H1 (cell line): ENCODE data around the gene KRTAP8-1. TPM values are rescaled to one million over a fixed set of nuclear protein-coding genes. Genes with fewer than 3 reads are reported as not detected.
A peak's percentile ranks its signal among the peaks of the same experiment; 100 is the strongest.

Source experiments
- CTCF ChIA-PET: fragments of 300-600 bp; sonication (Branson Sonifier 250); formaldehyde crosslinking; loops from one replicate; lab custom pipeline; 2021; ENCODE audit not compliant: partially characterized antibody; lab: Charles Lee
- POLR2A ChIA-PET: fragments of 300-600 bp; sonication (Branson Sonifier 250); formaldehyde crosslinking; loops from one replicate; lab custom pipeline; 2021; ENCODE audit warnings: inconsistent platforms; ENCODE audit not compliant: partially characterized antibody; lab: Charles Lee
- DNase-seq, 2 experiments: peaks; one replicate each; pipeline versions ENCODE4 v3.0.0 to v3.0.0-alpha.2; 2010 to 2022; ENCODE audit warnings: low spot score in 2 of 2, low read depth in 1 of 2, mixed read lengths in 1 of 2
- FAIRE-seq: peaks from 2 replicates; lab custom pipeline; 2011; peaks lifted over from hg19 to GRCh38; lab: Jason Lieb, UNC
- H2AFZ ChIP-seq: 2 replicates; pipeline ENCODE4 v1.8.1; 2012; ENCODE audit warnings: low read length, inconsistent platforms
- H2AK5ac ChIP-seq: 2 replicates; pipeline ENCODE4 v1.6.1; 2013; ENCODE audit warnings: low read depth, low read length
- H2BK120ac ChIP-seq: replicated peaks from 2 replicates; pipeline ENCODE3; 2013; ENCODE audit warnings: low read depth, low read length, inconsistent platforms
- H2BK12ac ChIP-seq: 2 replicates; pipeline ENCODE4 v1.6.1; 2013; ENCODE audit warnings: low read depth, low read length
- H2BK15ac ChIP-seq: 2 replicates; pipeline ENCODE4 v1.6.1; 2013; ENCODE audit warnings: low read length
- H2BK20ac ChIP-seq: 2 replicates; pipeline ENCODE4 v1.6.1; 2013; ENCODE audit warnings: low read length
- H2BK5ac ChIP-seq: 2 replicates; pipeline ENCODE4 v1.6.1; 2013; ENCODE audit warnings: low read depth, low read length
- H3K14ac ChIP-seq: 2 replicates; pipeline ENCODE4 v1.6.1; 2013; ENCODE audit warnings: inconsistent platforms; ENCODE audit not compliant: insufficient read length
- H3K18ac ChIP-seq: 2 replicates; pipeline ENCODE4 v1.6.1; 2013; ENCODE audit warnings: low read length; ENCODE audit errors: extremely low read depth
- H3K23ac ChIP-seq: 2 replicates; pipeline ENCODE4 v1.6.1; 2013; ENCODE audit warnings: inconsistent platforms; ENCODE audit not compliant: insufficient read length
- H3K23me2 ChIP-seq: 2 replicates; pipeline ENCODE4 v1.6.1; 2013; ENCODE audit warnings: low read depth, low read length
- H3K27ac ChIP-seq: 2 replicates; pipeline ENCODE4 v1.6.1; 2011; ENCODE audit warnings: low read depth, low read length, inconsistent platforms
- H3K27me3 ChIP-seq, 4 experiments: replicated peaks in 1 of 4; 1 replicate in 1 of 4; 2 replicates in 3 of 4; pipeline versions ENCODE4 v1.6.1 to v1.8.1; 2011 to 2013; ENCODE audit warnings: low read length in 3 of 4, mild to moderate bottlenecking in 3 of 4, inconsistent platforms in 2 of 4, mixed read lengths in 2 of 4, moderate library complexity in 1 of 4; ENCODE audit not compliant: control insufficient read depth in 3 of 4, insufficient read depth in 3 of 4; ENCODE audit errors: extremely low read depth in 1 of 4
- H3K36me3 ChIP-seq, 4 experiments: 2 replicates each; pipeline versions ENCODE4 v1.6.1 to v1.8.1; 2011 to 2013; ENCODE audit warnings: mild to moderate bottlenecking in 4 of 4, low read length in 3 of 4, moderate library complexity in 2 of 4, control low read depth in 1 of 4, inconsistent platforms in 1 of 4; ENCODE audit not compliant: insufficient read depth in 4 of 4, control insufficient read depth in 2 of 4
- H3K4ac ChIP-seq: replicated peaks from 2 replicates; pipeline ENCODE3; 2013; ENCODE audit warnings: low read length, low read depth, mixed read lengths, inconsistent platforms; ENCODE audit not compliant: insufficient read length
- H3K4me1 ChIP-seq, 4 experiments: replicated peaks in 1 of 4; 1 replicate in 1 of 4; 2 replicates in 3 of 4; pipeline versions ENCODE4 v1.6.1 to v1.8.1; 2011 to 2013; ENCODE audit warnings: low read length in 3 of 4, inconsistent platforms in 2 of 4, mixed read lengths in 1 of 4; ENCODE audit not compliant: insufficient read depth in 4 of 4, control insufficient read depth in 3 of 4
- H3K4me2 ChIP-seq, 2 experiments: 2 replicates each; pipeline versions ENCODE4 v1.6.1 to v1.8.1; 2011 to 2013; ENCODE audit warnings: low read depth in 2 of 2, low read length in 2 of 2, control low read depth in 1 of 2, inconsistent platforms in 1 of 2, mild to moderate bottlenecking in 1 of 2; ENCODE audit not compliant: insufficient read depth in 1 of 2
- H3K4me3 ChIP-seq, 4 experiments: fragments of 200-600, 300-600 bp in 1 of 4; sonication (generic), shearing (Covaris generic), sonication (Bioruptor Twin) in 1 of 4; 2 replicates each; pipeline versions ENCODE4 v1.5.1 to v1.8.1; 2011 to 2016; ENCODE audit warnings: low read length in 4 of 4, low read depth in 3 of 4, control low read depth in 2 of 4, inconsistent platforms in 2 of 4, mild to moderate bottlenecking in 2 of 4, mixed read lengths in 1 of 4, moderate library complexity in 1 of 4; ENCODE audit not compliant: insufficient read depth in 2 of 4; ENCODE audit errors: extremely low read depth in 1 of 4
- H3K56ac ChIP-seq: replicated peaks from 2 replicates; pipeline ENCODE3; 2013; ENCODE audit warnings: low read depth, mild to moderate bottlenecking, mixed read lengths, low read length, inconsistent platforms; ENCODE audit not compliant: insufficient read length
- H3K79me1 ChIP-seq: 2 replicates; pipeline ENCODE4 v1.6.1; 2013; ENCODE audit warnings: low read depth, low read length, control low read depth
- H3K79me2 ChIP-seq, 2 experiments: 2 replicates each; pipeline versions ENCODE4 v1.6.1 to v1.8.1; 2012 to 2013; ENCODE audit warnings: low read length in 2 of 2, mild to moderate bottlenecking in 2 of 2, inconsistent platforms in 1 of 2; ENCODE audit not compliant: insufficient read depth in 2 of 2, control insufficient read depth in 1 of 2
- H3K9ac ChIP-seq, 4 experiments: replicated peaks in 1 of 4; 1 replicate in 1 of 4; 2 replicates in 3 of 4; pipeline versions ENCODE4 v1.6.1 to v1.8.1; 2011 to 2013; ENCODE audit warnings: low read depth in 3 of 4, low read length in 3 of 4, control low read depth in 2 of 4, mild to moderate bottlenecking in 2 of 4, moderate library complexity in 2 of 4, inconsistent platforms in 1 of 4; ENCODE audit errors: extremely low read depth in 1 of 4
- H3K9me3 ChIP-seq, 2 experiments: 2 replicates each; pipeline versions ENCODE4 v1.6.1 to v1.8.1; 2012 to 2013; ENCODE audit warnings: mild to moderate bottlenecking in 2 of 2, moderate library complexity in 2 of 2, control low read depth in 1 of 2, inconsistent platforms in 1 of 2, low read depth in 1 of 2, low read length in 1 of 2, mixed read lengths in 1 of 2; ENCODE audit not compliant: insufficient read depth in 2 of 2
- H4K20me1 ChIP-seq, 2 experiments: replicated peaks in 1 of 2; 2 replicates each; pipeline versions ENCODE3 to v1.8.1; 2011 to 2013; ENCODE audit warnings: inconsistent platforms in 2 of 2, low read length in 2 of 2, mild to moderate bottlenecking in 1 of 2; ENCODE audit not compliant: insufficient read depth in 2 of 2, control insufficient read depth in 1 of 2
- H4K5ac ChIP-seq: 2 replicates; pipeline ENCODE4 v1.6.1; 2013; ENCODE audit warnings: low read length, low read depth, mixed read lengths, inconsistent platforms; ENCODE audit not compliant: insufficient read length
- H4K8ac ChIP-seq: 2 replicates; pipeline ENCODE4 v1.8.0; 2013; ENCODE audit warnings: mild to moderate bottlenecking, moderate library complexity, low read length, inconsistent platforms; ENCODE audit not compliant: insufficient read depth; ENCODE audit errors: extremely low read depth
- H4K91ac ChIP-seq: replicated peaks from 2 replicates; pipeline ENCODE3; 2013; ENCODE audit warnings: low read length, mixed read lengths, inconsistent platforms; ENCODE audit not compliant: insufficient read length
- CHD2 ChIP-seq: IDR thresholded peaks from 2 replicates; pipeline ENCODE4 v1.6.1; 2012; ENCODE audit warnings: low read length, improper control_type of control experiment
- EGR1 ChIP-seq: IDR thresholded peaks from 2 replicates; pipeline ENCODE4 v1.6.1; 2011; ENCODE audit warnings: low read depth, low read length, borderline replicate concordance
- EP300 ChIP-seq, 2 experiments: IDR thresholded peaks; 1 replicate in 1 of 2; 2 replicates in 1 of 2; pipeline ENCODE4 v1.6.1; 2011 to 2012; ENCODE audit warnings: low read depth in 2 of 2, low read length in 2 of 2, mild to moderate bottlenecking in 2 of 2, borderline replicate concordance in 1 of 2, inconsistent platforms in 1 of 2, moderate library complexity in 1 of 2
- HDAC2 ChIP-seq, 2 experiments: fragments of 300-600 bp in 1 of 2; sonication (generic) in 1 of 2; IDR thresholded peaks; 2 replicates each; pipeline ENCODE4 v1.6.1; 2011 to 2012; ENCODE audit warnings: low read depth in 2 of 2, low read length in 2 of 2, mild to moderate bottlenecking in 2 of 2, moderate library complexity in 2 of 2, borderline replicate concordance in 1 of 2, inconsistent platforms in 1 of 2
- KDM5A ChIP-seq: fragments of 200-600 bp; IDR thresholded peaks from 2 replicates; pipeline ENCODE4 v1.7.1; 2012; ENCODE audit warnings: mild to moderate bottlenecking, low read length, inconsistent platforms, mixed read lengths
- MAFK ChIP-seq: IDR thresholded peaks from 2 replicates; pipeline ENCODE4 v1.6.1; 2012; ENCODE audit warnings: low read depth, mild to moderate bottlenecking, improper control_type of control experiment, low read length
- NRF1 ChIP-seq: IDR thresholded peaks from 2 replicates; pipeline ENCODE4 v1.6.1; 2011; ENCODE audit warnings: mild to moderate bottlenecking, low read depth, low read length, improper control_type of control experiment
- RAD21 ChIP-seq, 2 experiments: IDR thresholded peaks in 1 of 2; conservative IDR thresholded peaks in 1 of 2; 2 replicates each; pipeline ENCODE4 v1.6.1; 2011; ENCODE audit warnings: low read depth in 2 of 2, low read length in 2 of 2, improper control_type of control experiment in 1 of 2, inconsistent platforms in 1 of 2, mild to moderate bottlenecking in 1 of 2, moderate library complexity in 1 of 2
- SAP30 ChIP-seq: fragments of 300-600 bp; sonication (generic); IDR thresholded peaks from 2 replicates; pipeline ENCODE4 v1.7.1; 2012; ENCODE audit warnings: low read length, moderate library complexity, mild to moderate bottlenecking, inconsistent platforms; ENCODE audit not compliant: insufficient read depth, insufficient replicate concordance
- USF2 ChIP-seq: IDR thresholded peaks from 2 replicates; pipeline ENCODE4 v1.6.1; 2011; ENCODE audit warnings: low read length, improper control_type of control experiment
- WGBS, 2 experiments: shearing (Covaris generic) in 1 of 2; methylation state at CpG; one replicate each; pipeline versions ENCODE4 v1.1.6 to v1.1.7; 2013 to 2015; ENCODE audit warnings: low lambda C conversion rate in 2 of 2, mixed read lengths in 2 of 2, inconsistent platforms in 1 of 2, low coverage in 1 of 2, missing lambda C conversion rate in 1 of 2; ENCODE audit not compliant: insufficient replicate concordance in 2 of 2, insufficient coverage in 1 of 2, insufficient read length in 1 of 2; ENCODE audit errors: extremely low coverage in 1 of 2, missing lambda C conversion rate in 1 of 2; 5-methylcytosine and 5-hydroxymethylcytosine counted together
- polyA plus RNA-seq, 7 experiments: library from polyadenylated mRNA; depleted of rRNA in 3 of 7; stranded (reverse) in 5 of 7; unstranded in 2 of 7; fragments of >200 nt in 5 of 7; fragments of 200-250 nt in 2 of 7; gene quantifications; 1 replicate in 5 of 7; 2 replicates in 1 of 7; 4 replicates in 1 of 7; pipeline versions ENCODE4 v1.2.1 to v1.2.3, GENCODE V29; 2011 to 2013; ENCODE audit warnings: missing spikeins in 2 of 7, mixed read lengths in 2 of 7
- total RNA-seq: library from RNA; stranded (reverse); fragmentation: NEBNext Ultra II Directional; extraction: Animal tissue kit (Norgen Biotek cat#: 25700); gene quantifications from 2 replicates; pipeline ENCODE4 v1.2.1, GENCODE V29; 2021
- TF ChIP-seq, protein P1 (sequence below): IDR thresholded peaks from 2 replicates; pipeline ENCODE4 v1.6.1; 2012; ENCODE audit warnings: inconsistent platforms

KRTAP8-1 gene
- total and polyA plus RNA-seq, 2 of the 8 experiments (the other 6 are each of a cell fraction or from before 2014, with no cell fraction given) = not detected

DNA sequence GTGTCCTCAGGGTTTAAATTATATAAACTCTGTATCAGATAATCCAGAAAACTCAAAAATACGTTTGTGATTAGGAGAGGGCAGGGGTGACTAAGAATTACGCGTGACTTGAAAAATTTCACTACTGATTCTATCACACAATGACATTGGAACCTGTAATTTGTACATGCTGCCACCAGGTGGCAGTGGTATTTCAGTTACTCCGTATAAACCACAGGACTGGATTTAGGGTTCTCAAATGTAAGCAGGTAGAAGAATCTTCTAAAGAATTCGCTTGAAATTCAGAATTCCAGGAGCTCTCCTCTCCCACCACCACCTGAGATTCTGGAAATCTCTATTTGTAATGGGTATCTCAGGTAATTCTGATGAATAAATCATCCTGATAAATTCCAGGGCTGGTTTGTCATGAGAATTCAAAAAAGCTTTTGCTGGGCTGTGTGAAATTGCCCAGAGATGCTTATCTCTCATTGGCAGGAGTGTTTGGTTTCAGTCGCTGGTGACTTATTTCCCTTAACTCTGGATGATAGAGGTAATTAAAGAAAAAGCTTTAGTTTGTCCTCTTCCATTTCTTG lies 18.2 kb upstream of the KRTAP8-1 start:
- no peaks in the 10 kb centered on the region for H3K27me3 ChIP-seq
- no peak overlapping the region for H3K14ac ChIP-seq
- no peak overlapping the region for H2BK15ac ChIP-seq
- H3K27ac ChIP-seq = no peak overlapping the region
- POLR2A ChIA-PET = no interaction called here
- H3K79me1 ChIP-seq = no peaks in the 10 kb centered on the region
- no peak overlapping the region for H2BK5ac ChIP-seq
- no peaks in the 10 kb centered on the region for H4K20me1 ChIP-seq
- no peaks in the 10 kb centered on the region for H3K79me2 ChIP-seq
- H4K5ac ChIP-seq = no peak overlapping the region
- no peaks in the 10 kb centered on the region for H3K4me1 ChIP-seq
- H3K4ac ChIP-seq = no peak overlapping the region
- no peak overlapping the region for H2BK20ac ChIP-seq
- H2AFZ ChIP-seq = no peak overlapping the region
- peaks cover 3 to 4% of the 10 kb centered on the region in 2 experiments; a peak in 3 of 4 replicates for H3K9me3 ChIP-seq
- no peak for FAIRE-seq
- H3K36me3 ChIP-seq = no peaks in the 10 kb centered on the region
- H4K91ac ChIP-seq = no peak overlapping the region
- no peak overlapping the region for H3K18ac ChIP-seq
- no peak overlapping the region for H3K4me2 ChIP-seq
- H2AK5ac ChIP-seq = no peak overlapping the region
- H3K56ac ChIP-seq = no peak overlapping the region
- no peak overlapping the region for H3K23ac ChIP-seq
- H4K8ac ChIP-seq = no peak overlapping the region
- no peaks in the 10 kb centered on the region for H3K23me2 ChIP-seq
- CTCF ChIA-PET = interaction anchor here (0.6 to 4.8 kb wide), 27 partner anchors 8 to 498 kb away, joined by 3 to 34 read pairs (median 3); partner anchors contain the start of genes KRTAP11-1 and KRTAP19-4
- H3K4me3 ChIP-seq = no peak overlapping the region
- H2BK12ac ChIP-seq = no peak overlapping the region
- no peak overlapping the region for H3K9ac ChIP-seq
- 49% methylated on average over 6 of the region's 6 CpGs; no CpG with 5 or more reads in 1 of the 2 experiments for WGBS, 2 experiments
- DNase-seq = peak; percentile 21 to 77
- no peak overlapping the region for H2BK120ac ChIP-seq
- no peak for TF ChIP-seq MAFK
- TF ChIP-seq KDM5A = no peak
- no peak for TF ChIP-seq HDAC2 (IDR thresholded peaks at IDR 0.05; ENCODE audit: borderline replicate concordance in 1 of 2, low read depth in 2 of 2, low read length in 2 of 2)
- no peak for TF ChIP-seq EP300 (IDR thresholded peaks at IDR 0.05; ENCODE audit: borderline replicate concordance in 1 of 2, low read depth in 2 of 2, low read length in 2 of 2)
- no peak for TF ChIP-seq SAP30
- TF ChIP-seq CHD2 = no peak
- no peak for TF ChIP-seq NRF1
- no peak for TF ChIP-seq EGR1
- TF ChIP-seq RAD21 (IDR thresholded peaks at IDR 0.05 in 1 of 2, conservative IDR thresholded peaks at IDR 0.05 in 1 of 2; ENCODE audit: low read depth in 2 of 2, low read length in 2 of 2) = peak; percentile 70 to 77
- TF ChIP-seq, protein P1, sequence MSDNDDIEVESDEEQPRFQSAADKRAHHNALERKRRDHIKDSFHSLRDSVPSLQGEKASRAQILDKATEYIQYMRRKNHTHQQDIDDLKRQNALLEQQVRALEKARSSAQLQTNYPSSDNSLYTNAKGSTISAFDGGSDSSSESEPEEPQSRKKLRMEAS = no peak
- TF ChIP-seq USF2 = no peak
